ENCODE data around the gene KDM4B. TPM values are rescaled to one million over a fixed set of nuclear protein-coding genes. Genes with fewer than 3 reads are reported as not detected.
A peak's percentile ranks its signal among the peaks of the same experiment; 100 is the strongest.

KDM4B gene
- polyA plus RNA-seq, 1 experiment, result 7.7 TPM

GRCh38 chr19:5134691-5135090 lies 165.8 kb downstream of the KDM4B start:
- no peaks in the 10 kb centered on the region; the same call in 1 of the 2 replicates for H3K9me3 ChIP-seq (ENCODE audit: control insufficient read depth, insufficient read depth, low read length)
- no peak overlapping the region for H3K27ac ChIP-seq (ENCODE audit: low read depth, low read length)
- H3K4me3 ChIP-seq (ENCODE audit: low read depth, low read length), result no peak overlapping the region
- CTCF ChIA-PET, result no interaction called here
- no peak for DNase-seq (ENCODE audit: low read depth, low spot score)
- no peaks in the 10 kb centered on the region for H3K27me3 ChIP-seq (ENCODE audit: control insufficient read depth, insufficient read depth, low read length)
- no peak for TF ChIP-seq CTCF (IDR thresholded peaks at IDR 0.05; ENCODE audit: low read depth, low read length)
- POLR2A ChIA-PET, result no interaction called here

- DNase-seq (ENCODE audit: low read depth, low spot score), result no peak
- no peak for TF ChIP-seq CTCF (IDR thresholded peaks at IDR 0.05; ENCODE audit: low read depth, low read length)
- ChIA-PET POLR2A (no interaction called here), CTCF (no interaction called here)
- Histone ChIP-seq H3K9me3 (ENCODE audit: control insufficient read depth, insufficient read depth, low read length) (no peaks in the 10 kb centered on the region; the same call in 1 of the 2 replicates), H3K27me3 (ENCODE audit: control insufficient read depth, insufficient read depth, low read length) (no peaks in the 10 kb centered on the region), H3K27ac (ENCODE audit: low read depth, low read length) (no peak overlapping the region), H3K4me3 (ENCODE audit: low read depth, low read length) (no peak overlapping the region)
Measured at GRCh38 chr19:5136073-5136855, 167.4 kb downstream of the KDM4B start.

DNA sequence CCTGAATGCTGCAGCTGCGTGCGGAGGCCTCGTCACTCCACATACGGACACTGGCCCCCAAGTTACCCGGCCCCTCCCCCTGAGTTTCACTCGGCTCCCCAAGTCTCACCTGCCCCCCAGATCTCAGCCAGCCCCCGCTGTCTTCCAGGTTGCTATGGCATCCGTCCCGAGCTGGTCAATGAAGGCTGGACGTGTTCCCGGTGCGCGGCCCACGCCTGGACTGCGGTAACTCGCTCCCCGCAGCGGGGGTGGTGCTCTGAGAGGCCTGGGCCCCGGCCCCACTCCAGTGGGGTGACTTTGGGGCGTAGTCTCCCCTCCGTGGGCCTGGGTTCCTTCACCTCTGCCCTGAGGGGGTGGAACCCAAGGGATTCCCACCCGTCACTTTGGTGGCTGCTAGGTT lies 168.2 kb downstream of the KDM4B start:
- no peak overlapping the region for H3K4me3 ChIP-seq (ENCODE audit: low read depth, low read length)
- H3K27me3 ChIP-seq (ENCODE audit: control insufficient read depth, insufficient read depth, low read length), result no peaks in the 10 kb centered on the region
- TF ChIP-seq CTCF (IDR thresholded peaks at IDR 0.05; ENCODE audit: low read depth, low read length), result no peak
- H3K9me3 ChIP-seq (ENCODE audit: control insufficient read depth, insufficient read depth, low read length), result no peaks in the 10 kb centered on the region; the same call in 1 of the 2 replicates
- no peak overlapping the region for H3K27ac ChIP-seq (ENCODE audit: low read depth, low read length)
- ChIA-PET POLR2A (no interaction called here), CTCF (no interaction called here)
- DNase-seq (ENCODE audit: low read depth, low spot score), result no peak

GRCh38 chr19:5137571-5138124 lies 168.7 kb downstream of the KDM4B start:
- Histone ChIP-seq H3K27me3 (ENCODE audit: control insufficient read depth, insufficient read depth, low read length) (no peaks in the 10 kb centered on the region), H3K4me3 (ENCODE audit: low read depth, low read length) (no peak overlapping the region), H3K9me3 (ENCODE audit: control insufficient read depth, insufficient read depth, low read length) (no peaks in the 10 kb centered on the region; the same call in 1 of the 2 replicates), H3K27ac (ENCODE audit: low read depth, low read length) (no peak overlapping the region)
- 0 out of 2 replicates have a peak, but pooled peaks have one; percentile 21 for TF ChIP-seq CTCF (IDR thresholded peaks at IDR 0.05; ENCODE audit: low read depth, low read length)
- CTCF ChIA-PET, result interaction anchor here (1.3 kb wide), 1 partner anchor 89 kb away, joined by 3 read pairs; no protein-coding TSS in a partner anchor
- POLR2A ChIA-PET, result interaction anchor here (0.6 kb wide), 1 partner anchor 41 kb away, joined by 3 read pairs; no protein-coding TSS in a partner anchor
- no peak for DNase-seq (ENCODE audit: low read depth, low spot score)

All from AG04450 (cell line).